ENCODE data around the gene FGF21.
"Not testable (repeated sequence)": the region's sequence is repeated elsewhere in the genome, so short reads cannot be mapped to it uniquely, and the experiment has no call there.

Gene FGF21

GRCh38 chr19:48752496-48753365 lies 2.6 kb upstream of the FGF21 start, which contains the start of gene FUT1:
TSS of gene FUT1 (minus strand) at chr19:48752641. CDS start at chr19:48751281, 1,360 bp downstream.
- DNase-seq = peak; percentile 53

- no peak for DNase-seq
These were observed 463 bp downstream of the FGF21 start for GRCh38 chr19:48755787-48756186.

GRCh38 chr19:48756212-48756611 lies 888 bp downstream of the FGF21 start:
- DNase-seq = no peak

- DNase-seq = no peak
These were observed 1.4 kb downstream of the FGF21 start for GRCh38 chr19:48756686-48757085.

- DNase-seq = no peak
These were observed 1.9 kb downstream of the FGF21 start for GRCh38 chr19:48757089-48757675.

- no peak for DNase-seq
These were observed 2.4 kb downstream of the FGF21 start for GRCh38 chr19:48757741-48758144.

- no peak for DNase-seq
These were observed 5.3 kb downstream of the FGF21 start for GRCh38 chr19:48760504-48761205.

- DNase-seq = not testable (repeated sequence)
These were observed 10.5 kb downstream of the FGF21 start for GRCh38 chr19:48765816-48766215.

GRCh38 chr19:48768171-48768753 lies 12.9 kb downstream of the FGF21 start:
- not testable (repeated sequence) for DNase-seq

- no peak for DNase-seq
These were observed 13.8 kb downstream of the FGF21 start for GRCh38 chr19:48768994-48769713.

- DNase-seq = no peak
These were observed 14.9 kb downstream of the FGF21 start for GRCh38 chr19:48770266-48770665.

- no peak for DNase-seq
These were observed 15.6 kb downstream of the FGF21 start for GRCh38 chr19:48770734-48771472.

GRCh38 chr19:48772503-48772953 lies 17.2 kb downstream of the FGF21 start:
- DNase-seq = no peak

GRCh38 chr19:48777139-48777538 lies 21.8 kb downstream of the FGF21 start:
- no peak for DNase-seq

- no peak for DNase-seq
These were observed 22.4 kb downstream of the FGF21 start for GRCh38 chr19:48777720-48778119.

- DNase-seq = no peak
These were observed 24.3 kb downstream of the FGF21 start for GRCh38 chr19:48779636-48780035.

GRCh38 chr19:48780631-48781391 lies 25.5 kb downstream of the FGF21 start:
- DNase-seq = no peak

- no peak for DNase-seq
These were observed 29.2 kb downstream of the FGF21 start for GRCh38 chr19:48784527-48784926.

GRCh38 chr19:48786422-48786821 lies 31.1 kb downstream of the FGF21 start:
- DNase-seq = not testable (repeated sequence)

- DNase-seq = not testable (repeated sequence)
These were observed 32.0 kb downstream of the FGF21 start for GRCh38 chr19:48787331-48787730.

- no peak for DNase-seq
These were observed 37.9 kb downstream of the FGF21 start for GRCh38 chr19:48793271-48793670.

All from NCI-H2227 treated with DMSO at 0.1 percent for 48 hours (cell line).